NCI-H460 (cell line): ENCODE results near the gene PRPS1. TPM values are rescaled to one million over a fixed set of nuclear protein-coding genes. Genes with fewer than 3 reads are reported as not detected.
"Not testable (repeated sequence)": the region's sequence is repeated elsewhere in the genome, so short reads cannot be mapped to it uniquely, and the experiment has no call there.

Source experiments
- DNase-seq: peaks from one replicate; pipeline ENCODE4 v3.0.0-alpha.2; 2016; ENCODE audit warnings: low read depth; ENCODE audit errors: extremely low read depth
- total RNA-seq: library from RNA; depleted of rRNA; stranded (reverse); fragments of >200 nt; shearing (Covaris generic); gene quantifications from 2 replicates; pipeline ENCODE4 v1.2.3, GENCODE V29; 2014

PRPS1 gene
- total RNA-seq, 1 experiment from 2014 or later, result 82.5 TPM

GRCh38 chrX:107629540-107629909 lies 1.2 kb downstream of the PRPS1 start:
- DNase-seq, result no peak

GRCh38 chrX:107630031-107630689 lies 1.9 kb downstream of the PRPS1 start:
- no peak for DNase-seq

- no peak for DNase-seq
Observed at GRCh38 chrX:107632346-107632745, 4.0 kb downstream of the PRPS1 start.

- no peak for DNase-seq
Observed at GRCh38 chrX:107646735-107647134, 18.4 kb downstream of the PRPS1 start.

- no peak for DNase-seq
Observed at GRCh38 chrX:107648332-107648731, 20.0 kb downstream of the PRPS1 start.

- DNase-seq, result no peak
Observed at GRCh38 chrX:107654566-107654871, 26.2 kb downstream of the PRPS1 start.

- peak; percentile 41 for DNase-seq
Observed at GRCh38 chrX:107654872-107655761, 26.8 kb downstream of the PRPS1 start.

- no peak for DNase-seq
Observed at GRCh38 chrX:107656978-107657377, 28.7 kb downstream of the PRPS1 start.

GRCh38 chrX:107658660-107659059 lies 30.4 kb downstream of the PRPS1 start:
- DNase-seq, result no peak

- no peak for DNase-seq
Observed at GRCh38 chrX:107659286-107659685, 31.0 kb downstream of the PRPS1 start.

- DNase-seq, result peak; percentile 42
Observed at GRCh38 chrX:107659768-107660167, 31.5 kb downstream of the PRPS1 start.

- no peak for DNase-seq
Observed at GRCh38 chrX:107662145-107662544, 33.8 kb downstream of the PRPS1 start.

- DNase-seq, result no peak
Observed at GRCh38 chrX:107662824-107663223, 34.5 kb downstream of the PRPS1 start.

- DNase-seq, result no peak
Observed at GRCh38 chrX:107666931-107667330, 38.6 kb downstream of the PRPS1 start.

- no peak for DNase-seq
Observed at GRCh38 chrX:107667426-107667825, 39.1 kb downstream of the PRPS1 start.

- not testable (repeated sequence) for DNase-seq
Observed at GRCh38 chrX:107668710-107669109, 40.4 kb downstream of the PRPS1 start.

- DNase-seq, result no peak
Observed at GRCh38 chrX:107669261-107669660, 41.0 kb downstream of the PRPS1 start.

- DNase-seq, result no peak
Observed at GRCh38 chrX:107669885-107670628, 41.7 kb downstream of the PRPS1 start.

GRCh38 chrX:107671256-107671655 lies 42.9 kb downstream of the PRPS1 start:
- DNase-seq, result not testable (repeated sequence)

- DNase-seq, result peak; percentile 64
Observed at GRCh38 chrX:107672955-107673378, 44.7 kb downstream of the PRPS1 start.

GRCh38 chrX:107673431-107673830 lies 45.1 kb downstream of the PRPS1 start:
- no peak for DNase-seq
